Brain microvascular endothelial cell (primary cell): ENCODE measurements around the gene PLAA.

Experiments
- DNase-seq: peaks from one replicate; pipeline ENCODE4 v3.0.0-alpha.2; 2020
- H3K27ac ChIP-seq: fragments of 250-450 bp; sonication (Bioruptor Pico); 2 replicates; pipeline ENCODE4 v1.5.1; 2020; ENCODE audit warnings: mild to moderate bottlenecking, moderate library complexity
- H3K27me3 ChIP-seq: fragments of 250-450 bp; sonication (Bioruptor Pico); replicated peaks from 2 replicates; pipeline ENCODE4 v1.5.1; 2020; ENCODE audit warnings: mild to moderate bottlenecking
- H3K36me3 ChIP-seq: fragments of 250-450 bp; sonication (Bioruptor Pico); replicated peaks from 2 replicates; pipeline ENCODE4 v1.5.1; 2020; ENCODE audit warnings: mild to moderate bottlenecking
- H3K4me3 ChIP-seq: 2 replicates; pipeline ENCODE4 v1.5.1; 2011; ENCODE audit warnings: low read depth, mild to moderate bottlenecking, control low read depth, low read length, moderate library complexity
- CTCF ChIP-seq: IDR thresholded peaks from 2 replicates; pipeline ENCODE4 v1.5.1; 2011; ENCODE audit warnings: low read depth, mild to moderate bottlenecking, moderate library complexity, low read length, control low read depth, inconsistent platforms; ENCODE audit errors: missing control alignments
- in situ Hi-C: cut with HindIII; loops from 2 replicates; pipeline ENCODE4 v1.10.0; 2017; ENCODE audit warnings: low sequenced_read_pairs, low pct_ligation_motif_present

PLAA gene

DNA sequence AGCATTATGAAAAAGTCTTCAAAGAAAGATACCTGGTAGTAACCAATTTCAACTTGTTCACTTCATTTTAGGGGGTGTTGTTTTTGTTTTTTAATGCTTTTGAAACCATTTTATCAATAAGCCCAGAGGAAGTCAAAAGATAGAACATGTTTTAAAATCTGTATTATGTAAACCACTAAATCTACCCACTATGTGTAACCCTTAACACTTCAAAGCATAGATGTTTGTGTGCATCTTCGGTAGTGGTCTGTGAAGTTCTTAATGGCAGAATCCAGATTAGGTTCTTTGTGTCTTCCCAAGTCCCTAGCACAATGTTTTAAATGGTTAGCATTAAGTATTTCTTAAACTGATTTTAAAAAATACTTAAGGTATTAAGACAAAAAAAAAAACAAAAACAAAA is 6.3 kb downstream of the PLAA start:
- H3K27me3 ChIP-seq, result no peaks in the 10 kb centered on the region
- no peaks in the 10 kb centered on the region for H3K36me3 ChIP-seq
- H3K27ac ChIP-seq, result no peak overlapping the region
- in situ Hi-C loops, result no loop called here
- no peak for TF ChIP-seq CTCF
- no peak overlapping the region for H3K4me3 ChIP-seq
- no peak for DNase-seq

DNA sequence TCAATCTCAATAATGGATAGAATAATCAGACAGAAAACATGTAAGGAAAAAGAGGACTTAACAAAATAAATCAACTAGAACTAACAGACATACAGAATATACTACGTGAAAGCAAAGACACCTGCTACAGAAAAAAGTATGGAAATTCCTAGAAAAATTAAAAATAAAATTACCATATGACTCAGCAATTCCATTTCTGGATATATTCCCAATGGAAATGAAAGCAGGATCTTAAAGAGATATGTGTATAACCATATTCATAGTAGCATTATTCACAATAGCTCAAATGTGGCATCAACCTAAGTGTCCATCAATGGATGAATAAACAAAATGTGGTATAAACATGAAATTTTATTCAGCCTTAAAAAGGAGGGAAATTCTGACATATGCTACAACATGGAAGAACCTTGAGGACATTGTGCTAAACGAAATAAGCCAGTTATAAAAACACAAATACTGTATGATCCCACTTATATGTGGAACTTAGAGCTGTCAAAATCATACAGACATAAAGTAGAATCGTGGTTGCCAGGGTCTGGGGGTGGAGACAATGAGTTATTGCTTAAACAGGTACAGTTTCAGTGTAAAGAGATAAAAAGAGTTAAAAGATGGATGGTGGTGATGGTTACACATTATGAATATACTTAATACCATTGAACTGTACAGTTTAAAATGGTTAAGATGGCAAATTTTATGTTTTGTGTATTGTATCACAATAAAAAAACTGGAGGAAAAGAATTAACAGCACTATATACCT is 6.9 kb downstream of the PLAA start:
- Histone ChIP-seq H3K27me3 (no peaks in the 10 kb centered on the region), H3K36me3 (no peaks in the 10 kb centered on the region), H3K27ac (no peak overlapping the region), H3K4me3 (no peak overlapping the region)
- DNase-seq, result no peak
- TF ChIP-seq CTCF, result no peak
- in situ Hi-C loops, result no loop called here

GRCh38 chr9:26937816-26938371 is 9.1 kb downstream of the PLAA start:
- Histone ChIP-seq H3K36me3 (no peaks in the 10 kb centered on the region), H3K4me3 (no peak overlapping the region), H3K27me3 (no peaks in the 10 kb centered on the region), H3K27ac (no peak overlapping the region)
- no peak for TF ChIP-seq CTCF
- in situ Hi-C loops, result no loop called here
- no peak for DNase-seq

- Histone ChIP-seq H3K4me3 (no peak overlapping the region), H3K27ac (no peak overlapping the region), H3K27me3 (no peaks in the 10 kb centered on the region), H3K36me3 (no peaks in the 10 kb centered on the region)
- in situ Hi-C loops, result no loop called here
- DNase-seq, result no peak
- no peak for TF ChIP-seq CTCF
Observed at GRCh38 chr9:26935847-26936246, 11.2 kb downstream of the PLAA start.

- no peak for TF ChIP-seq CTCF
- no peaks in the 10 kb centered on the region for H3K27me3 ChIP-seq
- no peak overlapping the region for H3K27ac ChIP-seq
- DNase-seq, result no peak
- no peak overlapping the region for H3K4me3 ChIP-seq
- H3K36me3 ChIP-seq, result peaks cover 20% of the 10 kb centered on the region
- in situ Hi-C loops, result no loop called here
Observed at GRCh38 chr9:26928902-26929495, 18.0 kb downstream of the PLAA start.
